ENCODE results near the gene UNC79.

Gene UNC79

GRCh38 chr14:93657875-93658274, 227.1 kb downstream of the UNC79 start:
- DNase-seq (ENCODE audit: low spot score) = no peak
- TF ChIP-seq CTCF (IDR thresholded peaks at IDR 0.05; ENCODE audit: extremely low read depth, missing control alignments) = no peak

DNA sequence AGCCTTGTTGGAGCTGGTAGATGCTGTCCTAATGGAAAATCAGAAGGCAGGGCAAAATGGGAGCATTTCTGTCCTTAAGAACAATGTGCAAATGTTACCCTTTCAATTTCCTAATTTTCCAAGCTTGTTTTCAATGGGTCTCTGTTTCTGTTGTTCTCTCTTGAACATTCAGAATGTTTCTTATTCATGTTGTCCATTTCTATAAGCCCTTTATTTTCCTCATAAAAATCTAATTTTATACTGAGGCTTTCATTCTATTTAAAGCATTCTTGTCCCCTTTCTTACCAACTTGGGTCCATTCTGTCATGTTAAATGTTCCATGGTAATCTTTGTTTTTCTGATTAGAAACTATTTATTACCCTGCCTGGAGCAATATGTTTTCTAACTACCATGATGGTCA, 232.6 kb downstream of the UNC79 start:
- TF ChIP-seq CTCF (IDR thresholded peaks at IDR 0.05; ENCODE audit: extremely low read depth, missing control alignments) = no peak
- DNase-seq (ENCODE audit: low spot score) = no peak

DNA sequence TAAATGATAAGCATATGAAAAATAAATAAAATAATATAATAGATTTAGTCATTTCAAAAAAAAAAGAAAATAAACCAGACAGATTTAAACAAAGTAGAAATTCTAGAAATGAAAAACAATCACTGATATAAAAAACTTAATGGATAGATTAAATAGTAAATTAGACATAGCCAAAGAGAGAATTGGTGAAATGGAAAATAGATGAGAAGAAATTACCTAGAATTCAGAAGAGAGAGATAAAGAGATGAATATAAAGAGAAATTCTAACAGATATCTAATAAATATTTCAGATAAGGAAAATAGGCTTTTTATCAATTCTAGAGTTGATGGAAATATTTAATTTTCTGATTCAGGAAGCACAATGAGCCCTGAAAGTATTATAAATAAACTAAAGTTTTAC, 234.4 kb downstream of the UNC79 start:
- no peak for DNase-seq (ENCODE audit: low spot score)

DNA sequence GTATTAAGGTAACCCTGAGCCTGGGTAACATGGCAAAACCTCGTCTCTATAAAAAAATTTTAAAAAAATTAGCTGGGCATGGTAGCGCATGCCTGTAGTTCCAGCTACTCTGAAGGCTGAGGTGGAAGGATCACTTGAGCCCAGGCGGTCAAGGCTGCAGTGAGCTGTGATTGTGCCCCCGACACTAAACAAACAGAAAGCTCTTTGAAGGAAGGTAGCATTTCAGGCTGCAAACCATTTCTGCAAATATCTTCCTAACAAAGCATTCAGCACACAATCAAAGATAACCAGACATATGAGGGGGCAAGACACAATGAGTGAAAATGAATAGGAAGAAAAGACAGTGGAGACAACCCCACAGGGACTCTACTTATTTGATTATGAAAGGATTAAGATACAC, 238.9 kb downstream of the UNC79 start:
- no peak for DNase-seq (ENCODE audit: low spot score)
- no peak for TF ChIP-seq CTCF (IDR thresholded peaks at IDR 0.05; ENCODE audit: extremely low read depth, missing control alignments)

More for the DNA sequence above, 234.4 kb downstream of the UNC79 start:
- TF ChIP-seq CTCF (IDR thresholded peaks at IDR 0.05; ENCODE audit: extremely low read depth, missing control alignments) = no peak

GRCh38 chr14:93674343-93674742, 243.6 kb downstream of the UNC79 start:
- DNase-seq (ENCODE audit: low spot score) = no peak
- TF ChIP-seq CTCF (IDR thresholded peaks at IDR 0.05; ENCODE audit: extremely low read depth, missing control alignments) = no peak

DNA sequence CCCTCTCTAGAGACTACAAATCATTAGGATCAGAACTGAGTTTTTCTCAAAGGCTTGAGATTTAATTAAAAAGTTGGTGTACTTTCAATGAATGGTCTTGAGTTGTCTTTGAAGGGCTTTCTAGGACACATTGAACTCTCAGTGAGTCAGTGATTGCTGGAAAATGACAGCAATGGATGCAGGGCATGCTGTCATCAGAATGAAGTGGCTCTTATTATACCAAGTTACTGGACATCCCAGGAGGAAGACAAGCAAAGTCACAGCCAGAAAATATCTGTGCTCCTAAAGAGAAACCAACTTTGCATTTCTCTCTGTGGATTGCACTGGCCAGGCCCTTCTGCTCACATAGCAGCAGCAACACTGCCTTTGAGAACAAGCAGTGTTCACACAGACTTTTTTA, 244.9 kb downstream of the UNC79 start:
- no peak for DNase-seq (ENCODE audit: low spot score)
- TF ChIP-seq CTCF (IDR thresholded peaks at IDR 0.05; ENCODE audit: extremely low read depth, missing control alignments) = no peak

- no peak for TF ChIP-seq CTCF (IDR thresholded peaks at IDR 0.05; ENCODE audit: extremely low read depth, missing control alignments)
- no peak for DNase-seq (ENCODE audit: low spot score)
Observed at GRCh38 chr14:93676416-93676958, 245.7 kb downstream of the UNC79 start.
